Measurements from ENCODE around the gene GMPS. TPM values are rescaled to one million over a fixed set of nuclear protein-coding genes. Genes with fewer than 3 reads are reported as not detected.

Gene GMPS
- total and polyA plus RNA-seq, 2 of the 4 experiments (the other 2 are of a cell fraction), result 33.9 to 52.5 TPM

DNA sequence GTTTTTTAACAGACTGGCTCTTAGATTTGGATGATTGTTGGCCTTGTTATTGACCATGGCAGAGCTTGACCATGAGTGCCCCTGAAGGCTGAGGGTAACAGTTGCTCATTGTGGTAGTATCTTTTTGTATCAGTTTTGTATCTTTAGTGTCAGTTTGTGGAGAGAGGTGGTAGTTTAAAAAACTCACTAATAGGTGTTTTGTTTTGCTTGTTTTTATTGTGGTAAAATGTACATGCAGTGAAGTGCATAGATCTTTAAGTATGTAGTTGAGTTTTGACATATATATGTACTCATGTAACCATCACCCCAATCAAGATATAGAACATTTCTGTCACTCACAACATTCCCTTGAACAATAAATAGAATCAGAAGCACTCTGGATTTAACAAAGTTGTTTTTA is 9.8 kb downstream of the GMPS start:
- Histone ChIP-seq H3K9ac (ENCODE audit: low read depth, low read length) (no peak overlapping the region), H3K4me1 (ENCODE audit: control insufficient read depth, insufficient read depth, low read length) (no peaks in the 10 kb centered on the region), H3K4ac (ENCODE audit: low read depth, low read length) (no peak overlapping the region), H2BK120ac (ENCODE audit: low read depth, low read length) (no peak overlapping the region), H3K27me3 (ENCODE audit: control insufficient read depth, insufficient read depth, low read length) (no peaks in the 10 kb centered on the region), H3K9me3 (ENCODE audit: control insufficient read depth, insufficient read depth, low read length) (no peaks in the 10 kb centered on the region), H3K4me2 (ENCODE audit: low read depth, low read length) (no peak overlapping the region), H4K20me1 (ENCODE audit: insufficient read depth, low read length) (peaks cover 48% of the 10 kb centered on the region), H3K23ac (ENCODE audit: low read depth, low read length) (no peak overlapping the region), H4K5ac (ENCODE audit: low read depth, low read length) (no peak overlapping the region), H3K14ac (replicated peaks; ENCODE audit: low read depth, low read length) (no peak overlapping the region), H4K8ac (ENCODE audit: low read depth in 2 of 2, low read length in 2 of 2) (no peak overlapping the region), H3K4me3 (ENCODE audit: insufficient read depth, low read depth, low read length) (no peak overlapping the region), H4K91ac (ENCODE audit: insufficient read depth, low read depth, low read length) (no peak overlapping the region), H3K9me1 (ENCODE audit: insufficient read depth, low read length) (peaks cover 2% of the 10 kb centered on the region; the same call in 1 of the 2 replicates), H3K56ac (ENCODE audit: extremely low read depth, insufficient read depth, low read length) (no peak overlapping the region), H2AK5ac (ENCODE audit: low read depth, low read length) (no peak overlapping the region), H3K36me3 (ENCODE audit: control insufficient read depth, insufficient read depth, low read length) (no peaks in the 10 kb centered on the region), H2AK9ac (replicated peaks; ENCODE audit: low read depth, low read length, poor library complexity) (no peak overlapping the region), H2BK15ac (ENCODE audit: low read depth, low read length) (no peak overlapping the region), H2BK20ac (ENCODE audit: low read depth, low read length) (no peak overlapping the region), H2AFZ (replicated peaks; ENCODE audit: low read length, poor library complexity) (no peak overlapping the region), H3K79me1 (ENCODE audit: low read depth in 1 of 2, low read length in 2 of 2) (peaks cover 0 to 45% of the 10 kb centered on the region in 2 experiments; a peak in 2 of 4 replicates), H3K18ac (ENCODE audit: low read depth, low read length) (no peak overlapping the region), H2BK5ac (ENCODE audit: low read depth, low read length, poor library complexity, severe bottlenecking) (no peak overlapping the region), H3K27ac (ENCODE audit: insufficient read depth, low read length) (no peak overlapping the region)
- ChIA-PET CTCF (no interaction called here), POLR2A (ENCODE audit: unreplicated experiment) (no interaction called here)
- intact Hi-C loops (cut with micrococcal nuclease) (no loop called here), in situ Hi-C loops (cut with MboI; ENCODE audit: low sequenced_read_pairs) (no loop called here), dilution Hi-C loops (cut with HindIII; ENCODE audit: low sequenced_read_pairs, unreplicated experiment) (no loop called here)
- DNase-seq (no peak), ATAC-seq (ENCODE audit: low read depth) (no peak)
- no TSS peak for BruUV-seq (replicated peaks)
- no peak for TF ChIP-seq NFE2L2 (IDR thresholded peaks at IDR 0.05; ENCODE audit: low read depth, low read length)
- TF ChIP-seq ELK1 (IDR thresholded peaks at IDR 0.05; ENCODE audit: borderline replicate concordance, low read depth, low read length), result no peak
- no peak for TF ChIP-seq RAD21 (IDR thresholded peaks at IDR 0.05; ENCODE audit: low read length)
- no peak for TF ChIP-seq SMC3 (IDR thresholded peaks at IDR 0.05; ENCODE audit: low read depth, low read length)
- TF ChIP-seq, protein P1, sequence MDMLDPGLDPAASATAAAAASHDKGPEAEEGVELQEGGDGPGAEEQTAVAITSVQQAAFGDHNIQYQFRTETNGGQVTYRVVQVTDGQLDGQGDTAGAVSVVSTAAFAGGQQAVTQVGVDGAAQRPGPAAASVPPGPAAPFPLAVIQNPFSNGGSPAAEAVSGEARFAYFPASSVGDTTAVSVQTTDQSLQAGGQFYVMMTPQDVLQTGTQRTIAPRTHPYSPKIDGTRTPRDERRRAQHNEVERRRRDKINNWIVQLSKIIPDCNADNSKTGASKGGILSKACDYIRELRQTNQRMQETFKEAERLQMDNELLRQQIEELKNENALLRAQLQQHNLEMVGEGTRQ (IDR thresholded peaks at IDR 0.05; ENCODE audit: low read depth, low read length), result no peak
- no peak for TF ChIP-seq CHD1 (IDR thresholded peaks at IDR 0.05; ENCODE audit: low read depth, low read length)
- TF ChIP-seq, protein P2, sequence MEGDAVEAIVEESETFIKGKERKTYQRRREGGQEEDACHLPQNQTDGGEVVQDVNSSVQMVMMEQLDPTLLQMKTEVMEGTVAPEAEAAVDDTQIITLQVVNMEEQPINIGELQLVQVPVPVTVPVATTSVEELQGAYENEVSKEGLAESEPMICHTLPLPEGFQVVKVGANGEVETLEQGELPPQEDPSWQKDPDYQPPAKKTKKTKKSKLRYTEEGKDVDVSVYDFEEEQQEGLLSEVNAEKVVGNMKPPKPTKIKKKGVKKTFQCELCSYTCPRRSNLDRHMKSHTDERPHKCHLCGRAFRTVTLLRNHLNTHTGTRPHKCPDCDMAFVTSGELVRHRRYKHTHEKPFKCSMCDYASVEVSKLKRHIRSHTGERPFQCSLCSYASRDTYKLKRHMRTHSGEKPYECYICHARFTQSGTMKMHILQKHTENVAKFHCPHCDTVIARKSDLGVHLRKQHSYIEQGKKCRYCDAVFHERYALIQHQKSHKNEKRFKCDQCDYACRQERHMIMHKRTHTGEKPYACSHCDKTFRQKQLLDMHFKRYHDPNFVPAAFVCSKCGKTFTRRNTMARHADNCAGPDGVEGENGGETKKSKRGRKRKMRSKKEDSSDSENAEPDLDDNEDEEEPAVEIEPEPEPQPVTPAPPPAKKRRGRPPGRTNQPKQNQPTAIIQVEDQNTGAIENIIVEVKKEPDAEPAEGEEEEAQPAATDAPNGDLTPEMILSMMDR (conservative IDR thresholded peaks at IDR 0.05; ENCODE audit: low read depth, low read length), result no peak
- TF ChIP-seq BHLHE40 (IDR thresholded peaks at IDR 0.05; ENCODE audit: low read depth, low read length), result no peak
- no peak for TF ChIP-seq MAFK (IDR thresholded peaks at IDR 0.05; ENCODE audit: low read depth, low read length)
- TF ChIP-seq RCOR1 (IDR thresholded peaks at IDR 0.05; ENCODE audit: insufficient replicate concordance, low read length), result no peak
- no peak for TF ChIP-seq RFX5 (IDR thresholded peaks at IDR 0.05; ENCODE audit: low read depth, low read length)
- no peak for TF ChIP-seq CEBPB (IDR thresholded peaks at IDR 0.05; ENCODE audit: low read depth, low read length)
- no peak for TF ChIP-seq MAZ (IDR thresholded peaks at IDR 0.05; ENCODE audit: borderline replicate concordance, low read depth, low read length)
